Activated B cell treated with CpG ODN at 0.5 μM for 24 hours (primary cell): ENCODE data around the gene USH2A. TPM values are rescaled to one million over a fixed set of nuclear protein-coding genes. Genes with fewer than 3 reads are reported as not detected.

ENCODE experiments used
- ATAC-seq: fragments of 200-7000 bp; cut with Tn5 transposase; one replicate; pipeline ENCODE4 v1.10.0; 2021; ENCODE audit warnings: low read depth, mild to moderate bottlenecking, moderate library complexity
- CTCF ChIA-PET: fragments of 350-600 bp; sonication (Branson Sonifier 250); formaldehyde crosslinking; loops from one replicate; lab custom pipeline; 2021; ENCODE audit warnings: antibody characterized with exemption; lab: Charles Lee
- POLR2A ChIA-PET: fragments of 350-600 bp; sonication (Branson Sonifier 250); formaldehyde crosslinking; loops from one replicate; lab custom pipeline; 2021; ENCODE audit warnings: antibody characterized with exemption; lab: Charles Lee
- DNase-seq: peaks from one replicate; pipeline ENCODE4 v3.0.0; 2022
- H3K27ac Mint-ChIP-seq: one replicate; pipeline ENCODE4 v1.8.0; 2020; ENCODE audit warnings: mixed read lengths
- H3K27me3 Mint-ChIP-seq: one replicate; pipeline ENCODE4 v1.8.0; 2021; ENCODE audit warnings: mixed read lengths
- H3K36me3 Mint-ChIP-seq: one replicate; pipeline ENCODE4 v1.8.0; 2021; ENCODE audit warnings: low read depth, mixed read lengths
- H3K4me1 Mint-ChIP-seq: one replicate; pipeline ENCODE4 v1.8.0; 2021; ENCODE audit warnings: mixed read lengths
- H3K4me3 Mint-ChIP-seq: one replicate; pipeline ENCODE4 v1.8.0; 2020; ENCODE audit warnings: mild to moderate bottlenecking, mixed read lengths
- H3K9me3 Mint-ChIP-seq: one replicate; pipeline ENCODE4 v1.8.0; 2020; ENCODE audit warnings: mixed read lengths
- intact Hi-C: fragments of 100-400 bp; cut with micrococcal nuclease; formaldehyde crosslinking; loops from one replicate; pipeline ENCODE4 v1.15.1; 2024
- total RNA-seq: library from RNA; stranded (reverse); gene quantifications from 2 replicates; pipeline ENCODE4 v1.2.3, GENCODE V29; 2022
- TF ChIP-seq, protein P1 (sequence below): fragments of 200-600 bp; IDR thresholded peaks from one replicate; pipeline ENCODE4 v1.8.0; 2022; ENCODE audit warnings: antibody characterized with exemption, mild to moderate bottlenecking

USH2A gene
- total RNA-seq, 1 donor from 2014 or later, result not detected

DNA sequence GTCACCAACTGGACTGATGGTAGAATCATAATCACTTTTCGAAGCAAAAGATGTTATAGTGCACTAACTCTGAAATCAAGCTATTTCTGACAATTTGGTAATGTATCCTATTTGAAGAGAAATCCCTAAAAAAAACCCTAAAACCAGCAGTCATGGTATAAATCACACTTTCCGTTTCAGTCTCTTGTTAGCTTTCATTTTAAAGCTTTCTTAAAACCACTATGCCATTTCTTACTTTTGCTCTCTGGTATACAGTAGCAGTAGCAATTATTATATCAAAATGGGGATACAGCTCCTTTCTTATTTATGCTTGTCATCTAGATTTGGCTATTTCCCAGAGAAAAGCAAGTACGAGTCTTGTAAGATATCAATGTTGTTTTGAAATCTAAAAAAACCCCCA is 532.8 kb downstream of the USH2A start:
- CTCF ChIA-PET, result no interaction called here

DNA sequence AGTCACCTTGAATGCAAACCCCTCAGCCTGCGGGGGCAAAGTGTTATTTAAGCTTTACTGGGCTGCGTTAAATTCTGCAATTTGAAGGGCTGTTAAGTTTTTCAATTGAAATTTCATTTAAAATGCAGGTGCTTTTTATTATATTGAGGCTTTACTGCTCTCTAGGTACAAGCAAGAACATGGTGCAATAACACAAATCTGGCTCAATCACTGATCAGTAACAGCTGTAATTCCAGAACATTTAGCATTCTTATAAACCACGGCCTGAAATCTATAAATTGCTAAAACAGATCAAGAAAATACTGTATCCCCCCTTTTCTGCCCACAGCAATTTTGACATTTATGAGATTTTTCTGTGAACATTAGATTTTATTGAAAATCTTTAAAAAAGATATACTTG is 533.4 kb downstream of the USH2A start:
- intact Hi-C loops, result no loop called here
- Mint-ChIP-seq H3K27me3 (no peaks in the 10 kb centered on the region), H3K36me3 (no peaks in the 10 kb centered on the region), H3K27ac (no peak overlapping the region), H3K9me3 (no peaks in the 10 kb centered on the region), H3K4me3 (no peak overlapping the region), H3K4me1 (no peaks in the 10 kb centered on the region)
- no peak for ATAC-seq
- CTCF ChIA-PET, result no interaction called here
- TF ChIP-seq, protein P1, sequence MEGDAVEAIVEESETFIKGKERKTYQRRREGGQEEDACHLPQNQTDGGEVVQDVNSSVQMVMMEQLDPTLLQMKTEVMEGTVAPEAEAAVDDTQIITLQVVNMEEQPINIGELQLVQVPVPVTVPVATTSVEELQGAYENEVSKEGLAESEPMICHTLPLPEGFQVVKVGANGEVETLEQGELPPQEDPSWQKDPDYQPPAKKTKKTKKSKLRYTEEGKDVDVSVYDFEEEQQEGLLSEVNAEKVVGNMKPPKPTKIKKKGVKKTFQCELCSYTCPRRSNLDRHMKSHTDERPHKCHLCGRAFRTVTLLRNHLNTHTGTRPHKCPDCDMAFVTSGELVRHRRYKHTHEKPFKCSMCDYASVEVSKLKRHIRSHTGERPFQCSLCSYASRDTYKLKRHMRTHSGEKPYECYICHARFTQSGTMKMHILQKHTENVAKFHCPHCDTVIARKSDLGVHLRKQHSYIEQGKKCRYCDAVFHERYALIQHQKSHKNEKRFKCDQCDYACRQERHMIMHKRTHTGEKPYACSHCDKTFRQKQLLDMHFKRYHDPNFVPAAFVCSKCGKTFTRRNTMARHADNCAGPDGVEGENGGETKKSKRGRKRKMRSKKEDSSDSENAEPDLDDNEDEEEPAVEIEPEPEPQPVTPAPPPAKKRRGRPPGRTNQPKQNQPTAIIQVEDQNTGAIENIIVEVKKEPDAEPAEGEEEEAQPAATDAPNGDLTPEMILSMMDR, result no peak
- POLR2A ChIA-PET, result no interaction called here
- DNase-seq, result no peak

More for the DNA sequence above, 532.8 kb downstream of the USH2A start:
- H3K4me1 Mint-ChIP-seq, result no peaks in the 10 kb centered on the region
- ATAC-seq (no peak), DNase-seq (no peak)
- intact Hi-C loops, result no loop called here
- TF ChIP-seq, protein P1, result no peak
- no peaks in the 10 kb centered on the region for H3K27me3 Mint-ChIP-seq
- H3K4me3 Mint-ChIP-seq, result no peak overlapping the region
- H3K9me3 Mint-ChIP-seq, result no peaks in the 10 kb centered on the region
- H3K36me3 Mint-ChIP-seq, result no peaks in the 10 kb centered on the region
- no peak overlapping the region for H3K27ac Mint-ChIP-seq
- POLR2A ChIA-PET, result no interaction called here

GRCh38 chr1:215888159-215888558 is 535.1 kb downstream of the USH2A start:
- DNase-seq (no peak), ATAC-seq (no peak)
- intact Hi-C loops, result no loop called here
- no peak overlapping the region for H3K27ac Mint-ChIP-seq
- ChIA-PET POLR2A (no interaction called here), CTCF (no interaction called here)
- H3K9me3 Mint-ChIP-seq, result no peaks in the 10 kb centered on the region
- no peaks in the 10 kb centered on the region for H3K27me3 Mint-ChIP-seq
- H3K4me3 Mint-ChIP-seq, result no peak overlapping the region
- no peaks in the 10 kb centered on the region for H3K4me1 Mint-ChIP-seq
- no peaks in the 10 kb centered on the region for H3K36me3 Mint-ChIP-seq
- TF ChIP-seq, protein P1, result no peak

DNA sequence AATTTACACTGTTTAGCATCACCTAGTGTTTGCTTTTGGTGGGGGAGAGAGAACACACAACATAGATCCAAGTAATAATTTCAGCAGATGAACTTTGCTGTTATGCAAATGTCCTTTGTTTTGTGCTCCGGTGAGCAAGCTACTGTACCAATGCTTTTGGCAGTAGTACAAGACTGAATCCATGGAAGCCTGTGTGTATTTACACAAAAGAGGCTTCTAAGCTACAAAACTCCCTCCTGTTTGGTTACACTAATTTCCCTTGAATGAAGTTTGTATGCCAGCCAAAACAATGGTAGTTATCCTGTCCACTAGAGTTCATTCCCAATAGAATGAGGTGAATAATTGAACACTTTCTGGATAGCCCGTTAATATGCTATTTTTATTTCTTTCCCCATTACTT is 535.6 kb downstream of the USH2A start:
- intact Hi-C loops, result no loop called here
- TF ChIP-seq, protein P1, result no peak
- no peaks in the 10 kb centered on the region for H3K4me1 Mint-ChIP-seq
- POLR2A ChIA-PET, result no interaction called here
- H3K27ac Mint-ChIP-seq, result no peak overlapping the region
- H3K4me3 Mint-ChIP-seq, result no peak overlapping the region
- no peaks in the 10 kb centered on the region for H3K9me3 Mint-ChIP-seq
- no peaks in the 10 kb centered on the region for H3K27me3 Mint-ChIP-seq
- H3K36me3 Mint-ChIP-seq, result no peaks in the 10 kb centered on the region
- CTCF ChIA-PET, result no interaction called here
- DNase-seq, result no peak
- ATAC-seq, result no peak

GRCh38 chr1:215883004-215883403 is 540.2 kb downstream of the USH2A start:
- POLR2A ChIA-PET, result no interaction called here
- H3K4me3 Mint-ChIP-seq, result no peak overlapping the region

More at GRCh38 chr1:215883004-215883403, 540.2 kb downstream of the USH2A start:
- TF ChIP-seq, protein P1, result no peak
- no peak for ATAC-seq
- H3K4me1 Mint-ChIP-seq, result no peaks in the 10 kb centered on the region
- no peaks in the 10 kb centered on the region for H3K27me3 Mint-ChIP-seq
- no peak for DNase-seq
- CTCF ChIA-PET, result no interaction called here
- no peak overlapping the region for H3K27ac Mint-ChIP-seq
- intact Hi-C loops, result no loop called here
- no peaks in the 10 kb centered on the region for H3K36me3 Mint-ChIP-seq
- H3K9me3 Mint-ChIP-seq, result no peaks in the 10 kb centered on the region
